Pancreas (tissue), 10 donors: ENCODE results near the gene PGAP3. TPM values are rescaled to one million over a fixed set of nuclear protein-coding genes. Genes with fewer than 3 reads are reported as not detected.

Experiments used
- ATAC-seq, 4 donors: fragments of 200-7000 bp; cut with Tn5 transposase; one replicate each; pipeline versions ENCODE4 v1.8.0 to v1.9.1; 2020; ENCODE audit warnings: mild to moderate bottlenecking in 4 of 4, moderate library complexity in 4 of 4
- DNase-seq, 6 donors: peaks; one replicate each; pipeline ENCODE4 v3.0.0-alpha.2; 2020
- FAIRE-seq: peaks from 2 replicates; lab custom pipeline; 2012; peaks lifted over from hg19 to GRCh38; lab: Jason Lieb, UNC
- H3K27ac ChIP-seq, 4 donors: fragments of 200-600 bp; sonication (generic); 1 replicate in 3 of 4; 2 replicates in 1 of 4; pipeline versions ENCODE4 v1.5.0 to v1.8.0; 2020
- H3K27me3 ChIP-seq, 4 donors: fragments of 200-600 bp; one replicate each; pipeline ENCODE4 v1.8.0; 2021
- H3K36me3 ChIP-seq, 3 donors: fragments of 200-600 bp; sonication (generic) in 1 of 3; one replicate each; pipeline versions ENCODE4 v1.5.0 to v1.8.0; 2020 to 2021
- H3K4me1 ChIP-seq, 3 donors: fragments of 200-600 bp; one replicate each; pipeline ENCODE4 v1.8.0; 2021
- H3K4me3 ChIP-seq, 4 donors: fragments of 200-600 bp; sonication (generic) in 2 of 4; one replicate each; pipeline versions ENCODE4 v1.5.0 to v1.8.0; 2020 to 2021
- H3K9me3 ChIP-seq, 4 donors: fragments of 200-600 bp; one replicate each; pipeline ENCODE4 v1.8.0; 2021
- WGBS, 2 donors: extraction: QIAGEN DNeasy Blood & Tissue Kit; methylation state at CpG; one replicate each; pipeline ENCODE4 v1.1.7; 2013; 5-methylcytosine and 5-hydroxymethylcytosine counted together
- intact Hi-C, 3 donors: fragments of 100-400 bp; cut with DNase I; formaldehyde crosslinking; loops; one replicate each; pipeline versions ENCODE4 v1.11.1 to v1.14.2; 2022
- microRNA-seq, 2 donors: library from miRNA; unstranded; fragments of <30 nt; microRNA quantifications; one replicate each; pipeline versions ENCODE4 to v1.1.0, GENCODE V29; 2019 to 2020
- polyA plus RNA-seq, 2 donors: library from polyadenylated mRNA; stranded (reverse); fragments of 200-250 nt; gene quantifications; one replicate each; pipeline ENCODE4 v1.2.3, GENCODE V29; 2013
- total RNA-seq, 6 donors: library from RNA; stranded (reverse); fragmentation: NEBNext Ultra II Directional in 4 of 6; extraction: Animal tissue kit (Norgen Biotek cat#: 25700) in 4 of 6; gene quantifications; one replicate each; pipeline versions ENCODE4 v1.2.1 to v1.2.4, GENCODE V29; 2021 to 2023
- TF ChIP-seq, protein P1 (sequence below), 4 donors: fragments of 200-600 bp; sonication (generic) in 3 of 4; IDR thresholded peaks; one replicate each; pipeline versions ENCODE4 v1.5.0 to v1.8.0; 2021; ENCODE audit warnings: antibody characterized with exemption in 4 of 4
- donor health status: healthy with polysubstance abuse.
- donor health status: DM: no; HTN: no; CAD: no; lungs with moderate emphysema.
- donor health status: DM: no; HTN: no; CAD: no.
- donor health status: control.
- donor health status: control.
- donor health status: Bipolar disorder and iron deficiency.
- donor health status: DM: yes; HTN: yes; CAD: no.
- donor health status: DM: no; HTN: no; CAD: no.
- donor health status: DM: no; HTN: no; CAD: no.
- donor health status: DM: yes; HTN: yes; CAD: no.

The PGAP3 gene
- total and polyA plus RNA-seq, 8 donors: 19.4 to 46.3 (median 26.9) TPM

DNA sequence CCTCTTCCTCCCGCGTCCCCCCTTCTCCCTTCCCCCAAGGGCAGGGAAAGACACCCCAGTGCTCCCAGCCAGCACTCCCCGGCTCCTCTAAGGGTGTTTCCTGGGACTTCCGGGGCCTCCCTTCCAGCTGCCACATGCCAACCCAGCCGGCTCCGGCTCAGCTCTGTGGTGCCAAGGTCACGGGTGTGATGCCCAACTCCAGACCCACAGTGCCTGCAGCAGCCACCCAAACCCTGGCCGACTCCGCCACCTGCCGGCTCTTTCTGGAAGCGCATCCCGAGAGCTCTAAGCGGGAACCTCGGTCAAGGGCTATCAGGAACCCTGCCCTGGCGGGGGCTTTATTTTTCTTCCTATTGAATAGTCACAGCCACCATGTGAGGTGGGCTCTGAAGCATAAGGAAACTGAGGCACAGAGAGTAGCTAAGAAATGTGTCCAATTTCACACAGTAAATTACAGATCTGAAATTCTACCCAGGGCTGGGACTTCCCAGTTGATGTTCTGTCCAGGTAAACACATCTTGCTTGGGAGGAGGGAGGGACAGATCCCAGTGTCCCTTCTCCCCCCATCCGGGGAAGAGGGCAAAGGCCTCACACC, 64.4 kb downstream of the PGAP3 start:
- intact Hi-C loops: loop anchor here in 2 of 3 donors (5.0 kb wide), 3 partner anchors 71 to 134 kb away; no protein-coding TSS in a partner anchor
- no peak overlapping the region for H3K27ac ChIP-seq

DNA sequence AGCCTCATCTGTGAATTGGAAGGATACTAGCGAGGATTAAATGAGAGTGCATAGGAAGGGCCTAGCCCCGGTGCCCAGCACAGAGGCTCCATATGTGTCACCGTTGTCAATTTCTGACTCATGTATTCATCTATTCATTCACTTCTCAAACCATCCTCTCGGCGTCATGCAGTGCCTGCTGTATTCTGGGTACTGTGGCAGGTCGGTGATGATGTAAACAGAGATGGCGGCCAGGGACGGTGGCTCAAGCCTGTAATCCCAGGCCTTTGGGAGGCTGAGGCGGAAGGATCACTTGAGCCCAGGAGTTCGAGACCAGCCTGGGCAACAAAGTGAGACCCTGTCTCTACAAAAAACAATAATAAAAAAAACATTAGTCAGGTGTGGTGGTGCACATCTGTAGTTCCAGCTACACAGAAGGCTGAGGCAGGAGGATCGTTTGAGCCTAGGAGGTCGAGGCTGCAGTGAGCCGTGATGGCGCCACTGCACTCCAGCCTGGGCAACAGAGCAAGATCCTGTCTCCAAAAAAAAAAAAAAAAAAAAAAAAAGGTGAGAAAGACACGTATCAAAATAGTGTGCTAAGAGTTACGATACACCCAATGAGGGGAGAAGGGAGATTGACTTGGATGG, 65.4 kb downstream of the PGAP3 start:
- H3K9me3 ChIP-seq: no peaks in the 10 kb centered on the region
- DNase-seq (no peak), ATAC-seq (no peak), FAIRE-seq (no peak)
- no peaks in the 10 kb centered on the region for H3K27me3 ChIP-seq
- H3K36me3 ChIP-seq: no peaks in the 10 kb centered on the region
- intact Hi-C loops: loop anchor here in 2 of 3 donors (5.0 kb wide), 3 partner anchors 70 to 135 kb away; no protein-coding TSS in a partner anchor
- TF ChIP-seq, protein P1, sequence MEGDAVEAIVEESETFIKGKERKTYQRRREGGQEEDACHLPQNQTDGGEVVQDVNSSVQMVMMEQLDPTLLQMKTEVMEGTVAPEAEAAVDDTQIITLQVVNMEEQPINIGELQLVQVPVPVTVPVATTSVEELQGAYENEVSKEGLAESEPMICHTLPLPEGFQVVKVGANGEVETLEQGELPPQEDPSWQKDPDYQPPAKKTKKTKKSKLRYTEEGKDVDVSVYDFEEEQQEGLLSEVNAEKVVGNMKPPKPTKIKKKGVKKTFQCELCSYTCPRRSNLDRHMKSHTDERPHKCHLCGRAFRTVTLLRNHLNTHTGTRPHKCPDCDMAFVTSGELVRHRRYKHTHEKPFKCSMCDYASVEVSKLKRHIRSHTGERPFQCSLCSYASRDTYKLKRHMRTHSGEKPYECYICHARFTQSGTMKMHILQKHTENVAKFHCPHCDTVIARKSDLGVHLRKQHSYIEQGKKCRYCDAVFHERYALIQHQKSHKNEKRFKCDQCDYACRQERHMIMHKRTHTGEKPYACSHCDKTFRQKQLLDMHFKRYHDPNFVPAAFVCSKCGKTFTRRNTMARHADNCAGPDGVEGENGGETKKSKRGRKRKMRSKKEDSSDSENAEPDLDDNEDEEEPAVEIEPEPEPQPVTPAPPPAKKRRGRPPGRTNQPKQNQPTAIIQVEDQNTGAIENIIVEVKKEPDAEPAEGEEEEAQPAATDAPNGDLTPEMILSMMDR (IDR thresholded peaks at IDR 0.05): no peak
- 47 to 55% methylated on average over 16 of the region's 16 CpGs for WGBS, 2 donors
- H3K27ac ChIP-seq: no peak overlapping the region
- peaks cover 0 to 8% (median 4%) of the 10 kb centered on the region in 3 donors for H3K4me1 ChIP-seq
- no peak overlapping the region for H3K4me3 ChIP-seq

More for the DNA sequence above, 64.4 kb downstream of the PGAP3 start:
- Histone ChIP-seq H3K9me3 (no peaks in the 10 kb centered on the region), H3K27me3 (no peaks in the 10 kb centered on the region), H3K4me1 (peaks cover 0 to 8% (median 4%) of the 10 kb centered on the region in 3 donors), H3K36me3 (no peaks in the 10 kb centered on the region), H3K4me3 (no peak overlapping the region)
- 3% methylated on average over 16 of the region's 16 CpGs for WGBS, 2 donors
- TF ChIP-seq, protein P1 (IDR thresholded peaks at IDR 0.05): peak; percentile 90 to 95 (median 93)
- peak; percentile 86 to 89 (median 88) for ATAC-seq
- FAIRE-seq: no peak
- DNase-seq: peak; percentile 89 to 99 (median 96)

DNA sequence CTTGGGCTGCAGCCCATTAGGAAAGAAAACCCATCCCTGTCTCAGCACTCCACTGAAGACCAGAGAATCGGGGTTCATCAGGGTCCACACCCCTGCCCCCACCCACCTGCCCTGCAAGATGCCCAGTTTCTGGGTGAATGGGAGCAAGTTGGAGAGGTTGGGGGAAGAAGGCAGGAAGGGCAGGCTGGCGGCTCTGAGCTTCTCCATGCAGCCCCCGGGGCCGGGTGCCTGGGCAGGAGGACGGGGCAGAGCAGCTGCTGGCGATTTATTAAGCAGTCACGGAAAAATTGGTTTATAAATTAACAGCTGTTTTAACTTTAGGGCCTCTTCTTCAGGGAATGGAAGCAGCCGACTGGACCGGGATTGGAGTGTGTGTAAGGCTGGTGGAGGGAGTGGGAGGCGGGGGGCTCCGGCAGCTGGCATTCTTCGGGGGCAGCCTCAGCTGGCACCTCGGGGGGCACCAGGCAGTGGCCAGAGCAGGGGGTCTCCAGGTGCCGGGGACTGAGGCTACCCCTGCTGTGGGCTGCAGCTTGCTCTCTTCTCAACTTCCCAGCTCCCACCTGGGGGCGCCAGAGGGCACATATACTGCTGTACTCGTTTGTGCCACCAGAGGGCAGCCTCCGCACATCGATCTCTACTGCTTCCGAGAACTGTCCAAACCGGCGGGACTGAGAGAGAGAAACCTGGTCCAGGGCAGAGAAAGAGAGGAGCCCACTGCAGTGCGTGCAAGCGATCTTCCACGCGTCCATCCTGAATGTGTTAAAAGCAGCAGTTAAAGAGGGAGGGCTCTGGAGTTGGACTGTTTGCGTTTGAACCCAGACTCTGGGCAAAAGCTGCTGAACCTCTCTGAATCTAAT, 66.1 kb downstream of the PGAP3 start:
- peaks cover 0 to 8% (median 4%) of the 10 kb centered on the region in 3 donors for H3K4me1 ChIP-seq
- TF ChIP-seq, protein P1 (IDR thresholded peaks at IDR 0.05): peak; percentile 98 to 99 (median 99)
- ATAC-seq: peak; percentile 55 to 86 (median 74)
- peak; percentile 67 to 96 (median 89) for DNase-seq
- H3K27me3 ChIP-seq: no peaks in the 10 kb centered on the region
- WGBS, 2 donors: 6 to 7% methylated on average over 25 to 26 of the region's 26 CpGs
- H3K4me3 ChIP-seq: no peak overlapping the region
- intact Hi-C loops: loop anchor here in 2 of 3 donors (5.0 kb wide), 3 partner anchors 69 to 136 kb away; no protein-coding TSS in a partner anchor
- H3K36me3 ChIP-seq: no peaks in the 10 kb centered on the region
- no peak overlapping the region for H3K27ac ChIP-seq
- FAIRE-seq: no peak
- H3K9me3 ChIP-seq: no peaks in the 10 kb centered on the region

Small RNAs within 50 kb of the gene (microRNA-seq; reads per million reads assigned to microRNA genes)
- gene MIR4728: 0.29 to 1.5 reads per million in 2 donors

Other genes starting within 250 kb of the PGAP3 start
- 10 to 100 TPM in 4 of 6 donors, 1 to 10 TPM in 2; 7.1 to 16.8 (median 12.5) TPM for gene MED1, start 236.8 kb downstream of the PGAP3 start, total RNA-seq
- 1 to 10 TPM; 4.0 to 6.0 TPM for gene MED1, start 236.8 kb downstream of the PGAP3 start, polyA plus RNA-seq
- 10 to 100 TPM; 14.3 to 30.7 (median 18.2) TPM for gene CDK12, start 226.6 kb downstream of the PGAP3 start, total RNA-seq
- 10 to 100 TPM in 1 of 2 donors, 1 to 10 TPM in 1; 9.3 to 12.4 TPM for gene CDK12, start 226.6 kb downstream of the PGAP3 start, polyA plus RNA-seq
- not detected for gene NEUROD2, start 80.1 kb downstream of the PGAP3 start, total RNA-seq
- gene NEUROD2, start 80.1 kb downstream of the PGAP3 start, polyA plus RNA-seq: under 1 TPM in 1 of 2 donors, not detected in 1; 0.04 TPM
- gene PPP1R1B, start 61.1 kb downstream of the PGAP3 start, total RNA-seq: 10 to 100 TPM; 42.8 to 74.3 (median 62.8) TPM
- gene PPP1R1B, start 61.1 kb downstream of the PGAP3 start, polyA plus RNA-seq: 100 to 1,000 TPM in 1 of 2 donors, 10 to 100 TPM in 1; 99.1 to 201 TPM
- 10 to 100 TPM; 24.4 to 35.7 (median 27.2) TPM for gene STARD3, start 50.9 kb downstream of the PGAP3 start, total RNA-seq
- gene STARD3, start 50.9 kb downstream of the PGAP3 start, polyA plus RNA-seq: 10 to 100 TPM; 64.5 to 73.8 TPM
- 1 to 10 TPM in 1 of 6 donors, under 1 TPM in 5; 0.13 to 2.0 (median 0.30) TPM for gene TCAP, start 22.7 kb downstream of the PGAP3 start, total RNA-seq
- gene TCAP, start 22.7 kb downstream of the PGAP3 start, polyA plus RNA-seq: 1 to 10 TPM; 1.1 to 3.0 TPM
- gene PNMT, start 19.6 kb downstream of the PGAP3 start, total RNA-seq: under 1 TPM in 3 of 6 donors, not detected in 3; 0.16 to 0.64 (median 0.23) TPM
- gene PNMT, start 19.6 kb downstream of the PGAP3 start, polyA plus RNA-seq: 10 to 100 TPM in 1 of 2 donors, 1 to 10 TPM in 1; 3.0 to 11.7 TPM
- 10 to 100 TPM; 38.7 to 78.9 (median 45.0) TPM for gene ERBB2, start 12.0 kb upstream of the PGAP3 start, total RNA-seq
- gene ERBB2, start 12.0 kb upstream of the PGAP3 start, polyA plus RNA-seq: 10 to 100 TPM; 37.2 to 44.3 TPM
- 10 to 100 TPM; 17.0 to 26.5 (median 24.3) TPM for gene MIEN1, start 42.5 kb upstream of the PGAP3 start, total RNA-seq
- 10 to 100 TPM; 54.4 to 75.2 TPM for gene MIEN1, start 42.5 kb upstream of the PGAP3 start, polyA plus RNA-seq
- 10 to 100 TPM; 17.8 to 39.9 (median 26.5) TPM for gene GRB7, start 49.9 kb upstream of the PGAP3 start, total RNA-seq
- gene GRB7, start 49.9 kb upstream of the PGAP3 start, polyA plus RNA-seq: 10 to 100 TPM; 50.4 to 64.4 TPM
- gene IKZF3, start 176.3 kb upstream of the PGAP3 start, total RNA-seq: 1 to 10 TPM in 2 of 6 donors, under 1 TPM in 4; 0.32 to 1.2 (median 0.84) TPM
- gene IKZF3, start 176.3 kb upstream of the PGAP3 start, polyA plus RNA-seq: under 1 TPM; 0.12 to 0.15 TPM
- not detected for gene ZPBP2, start 180.1 kb upstream of the PGAP3 start, total RNA-seq
- gene ZPBP2, start 180.1 kb upstream of the PGAP3 start, polyA plus RNA-seq: not detected
- gene GSDMB, start 230.6 kb upstream of the PGAP3 start, total RNA-seq: 1 to 10 TPM; 2.5 to 9.9 (median 6.6) TPM
- gene GSDMB, start 230.6 kb upstream of the PGAP3 start, polyA plus RNA-seq: 10 to 100 TPM; 16.9 to 23.6 TPM
- 10 to 100 TPM; 45.0 to 78.1 (median 61.6) TPM for gene ORMDL3, start 239.5 kb upstream of the PGAP3 start, total RNA-seq
- 10 to 100 TPM; 36.4 to 44.0 TPM for gene ORMDL3, start 239.5 kb upstream of the PGAP3 start, polyA plus RNA-seq
- gene LRRC3C, start 239.7 kb upstream of the PGAP3 start, total RNA-seq: not detected
- gene LRRC3C, start 239.7 kb upstream of the PGAP3 start, polyA plus RNA-seq: not detected